ENCODE results near the gene ACSM5. TPM values are rescaled to one million over a fixed set of nuclear protein-coding genes. Genes with fewer than 3 reads are reported as not detected.
"Not testable (repeated sequence)": the region's sequence is repeated elsewhere in the genome, so short reads cannot be mapped to it uniquely, and the experiment has no call there.

The ACSM5 gene
- polyA plus RNA-seq, 1 donor = 0.48 TPM

DNA sequence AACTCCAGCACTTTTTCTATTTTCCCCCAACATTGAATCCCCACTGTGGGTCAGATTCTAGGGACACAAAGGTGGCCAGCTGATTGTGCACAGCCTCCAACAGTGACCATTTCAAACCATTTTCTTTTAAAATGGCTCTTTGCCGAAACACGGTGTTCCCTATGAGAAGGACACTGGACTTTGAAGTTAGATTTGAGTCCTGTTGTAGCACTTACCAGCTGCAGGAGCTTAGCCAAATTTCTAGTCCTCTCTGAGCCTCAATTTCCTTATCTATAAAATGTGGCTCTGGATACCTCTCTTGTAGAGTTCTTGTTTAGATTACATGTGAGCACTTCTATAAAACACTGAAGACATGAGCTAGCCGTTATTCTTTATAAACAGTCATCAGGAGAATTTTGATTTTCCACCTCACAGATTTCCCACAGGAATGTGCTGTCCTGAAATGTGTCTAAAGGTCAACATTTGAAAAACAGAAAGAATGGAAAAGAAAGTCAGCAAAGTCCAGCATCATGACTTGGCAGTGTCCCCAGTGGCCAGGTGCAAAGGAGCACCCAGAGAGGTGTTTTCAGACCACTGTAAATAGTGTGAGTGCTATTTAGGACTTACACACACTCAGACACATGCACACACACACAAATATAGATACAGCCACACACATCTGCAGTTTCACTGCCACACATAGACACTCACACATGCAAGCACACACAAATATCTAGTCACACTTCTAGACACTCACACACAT, 37.5 kb downstream of the ACSM5 start:
- not testable (repeated sequence) for DNase-seq; H3K9me3 ChIP-seq (ENCODE audit: control insufficient read depth, low read depth, low read length); H3K36me3 ChIP-seq (ENCODE audit: control insufficient read depth, insufficient read depth, low read length); H3K27me3 ChIP-seq (ENCODE audit: control insufficient read depth, insufficient read depth, low read length); H3K4me1 ChIP-seq (ENCODE audit: control insufficient read depth, insufficient read depth, low read length); H3K4me3 ChIP-seq (ENCODE audit: low read length); H3K27ac ChIP-seq (ENCODE audit: low read length)
- WGBS (ENCODE audit: insufficient coverage, low lambda C conversion rate) = no CpG with 5 or more reads among the region's 3 CpGs

DNA sequence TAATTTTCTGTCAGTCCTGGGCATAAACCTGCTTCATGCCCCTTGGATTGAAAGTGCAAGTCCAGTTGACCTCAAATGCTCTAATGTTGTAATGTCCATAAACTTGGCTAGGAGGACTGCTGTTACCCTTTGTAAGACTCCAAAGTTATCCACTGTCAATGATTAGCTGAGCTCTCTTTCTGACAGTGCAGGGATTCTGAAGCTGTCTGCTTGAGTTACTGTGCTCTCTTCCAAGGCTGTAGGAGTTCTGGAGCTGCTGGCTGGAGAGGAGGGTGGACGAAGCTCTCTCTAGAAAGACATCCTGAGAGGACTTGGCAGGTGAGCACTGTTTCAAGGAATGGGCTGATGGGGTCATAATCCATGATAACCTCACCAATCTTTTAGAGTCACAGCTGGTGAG, 42.0 kb downstream of the ACSM5 start, which contains the start of gene ACSM2A:
ACSM2A (plus strand) TSS at position 158 of the 400 bp plus-strand sequence. CDS start 8,594 bp downstream, outside the sequence.
- WGBS (ENCODE audit: insufficient coverage, low lambda C conversion rate) = no CpG with 5 or more reads among the region's 1 CpG

GRCh38 chr16:20453633-20454032, 44.3 kb downstream of the ACSM5 start:
- WGBS (ENCODE audit: insufficient coverage, low lambda C conversion rate) = no CpG with 5 or more reads among the region's 5 CpGs
- H3K27ac ChIP-seq (ENCODE audit: low read length) = not testable (repeated sequence)

More for the DNA sequence above, 42.0 kb downstream of the ACSM5 start, which contains the start of gene ACSM2A:
- not testable (repeated sequence) for H3K27ac ChIP-seq (ENCODE audit: low read length); H3K27me3 ChIP-seq (ENCODE audit: control insufficient read depth, insufficient read depth, low read length); DNase-seq; H3K4me3 ChIP-seq (ENCODE audit: low read length); H3K4me1 ChIP-seq (ENCODE audit: control insufficient read depth, insufficient read depth, low read length); H3K9me3 ChIP-seq (ENCODE audit: control insufficient read depth, low read depth, low read length); H3K36me3 ChIP-seq (ENCODE audit: control insufficient read depth, insufficient read depth, low read length)

GRCh38 chr16:20459227-20459626, 49.9 kb downstream of the ACSM5 start:
- H3K9me3 ChIP-seq (ENCODE audit: control insufficient read depth, low read depth, low read length); H3K4me1 ChIP-seq (ENCODE audit: control insufficient read depth, insufficient read depth, low read length); H3K4me3 ChIP-seq (ENCODE audit: low read length); H3K36me3 ChIP-seq (ENCODE audit: control insufficient read depth, insufficient read depth, low read length); H3K27ac ChIP-seq (ENCODE audit: low read length); DNase-seq; H3K27me3 ChIP-seq (ENCODE audit: control insufficient read depth, insufficient read depth, low read length): not testable (repeated sequence)
- WGBS (ENCODE audit: insufficient coverage, low lambda C conversion rate) = no CpG with 5 or more reads among the region's 2 CpGs

More at GRCh38 chr16:20453633-20454032, 44.3 kb downstream of the ACSM5 start:
- H3K4me1 ChIP-seq (ENCODE audit: control insufficient read depth, insufficient read depth, low read length); H3K9me3 ChIP-seq (ENCODE audit: control insufficient read depth, low read depth, low read length); H3K4me3 ChIP-seq (ENCODE audit: low read length); DNase-seq; H3K36me3 ChIP-seq (ENCODE audit: control insufficient read depth, insufficient read depth, low read length); H3K27me3 ChIP-seq (ENCODE audit: control insufficient read depth, insufficient read depth, low read length): not testable (repeated sequence)

DNA sequence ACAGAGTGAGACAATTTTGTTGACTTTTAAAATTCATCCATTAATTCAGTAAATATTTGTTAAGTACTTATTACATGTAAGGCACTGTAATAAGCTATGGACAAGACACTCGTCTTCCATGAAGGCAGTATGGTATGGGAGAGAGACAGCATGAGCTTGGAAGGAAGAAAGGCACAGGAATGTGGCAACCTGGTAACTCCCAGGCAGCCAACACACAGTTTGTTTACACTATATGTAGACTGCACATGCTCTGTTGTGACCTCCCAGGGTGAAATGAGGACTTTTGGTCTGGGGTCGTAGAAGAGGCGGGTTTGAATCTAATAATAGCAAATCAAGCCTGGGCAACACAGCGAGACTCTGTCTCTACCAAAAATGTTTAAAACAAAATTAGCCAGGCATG, 51.0 kb downstream of the ACSM5 start:
- H3K9me3 ChIP-seq (ENCODE audit: control insufficient read depth, low read depth, low read length); H3K4me1 ChIP-seq (ENCODE audit: control insufficient read depth, insufficient read depth, low read length): not testable (repeated sequence)
- no CpG with 5 or more reads among the region's 4 CpGs for whole genome bisulfite sequencing (ENCODE audit: insufficient coverage, low lambda C conversion rate)

DNA sequence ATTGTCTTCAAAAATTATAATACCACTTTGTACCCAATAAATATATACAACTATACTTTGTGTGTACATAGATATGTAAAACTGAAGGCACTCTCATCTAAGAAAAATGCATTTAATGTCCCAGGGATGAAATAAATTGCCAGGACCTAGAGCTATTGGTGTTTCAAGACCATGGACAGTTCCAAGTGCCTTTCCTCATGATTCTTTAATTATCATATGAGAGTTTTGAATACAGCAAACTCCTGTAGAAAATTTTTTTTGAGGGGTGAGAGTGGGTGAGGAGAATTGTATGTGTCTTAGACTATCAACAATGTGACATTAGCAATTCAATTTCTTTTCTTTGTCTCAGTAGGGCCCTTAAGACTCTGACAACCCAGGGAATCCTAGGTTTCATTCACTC, 59.6 kb downstream of the ACSM5 start:
- H3K27me3 ChIP-seq (ENCODE audit: control insufficient read depth, insufficient read depth, low read length); H3K27ac ChIP-seq (ENCODE audit: low read length); H3K36me3 ChIP-seq (ENCODE audit: control insufficient read depth, insufficient read depth, low read length); DNase-seq; H3K9me3 ChIP-seq (ENCODE audit: control insufficient read depth, low read depth, low read length); H3K4me3 ChIP-seq (ENCODE audit: low read length); H3K4me1 ChIP-seq (ENCODE audit: control insufficient read depth, insufficient read depth, low read length): not testable (repeated sequence)

More for the DNA sequence above, 51.0 kb downstream of the ACSM5 start:
- H3K4me3 ChIP-seq (ENCODE audit: low read length); H3K27ac ChIP-seq (ENCODE audit: low read length); DNase-seq; H3K36me3 ChIP-seq (ENCODE audit: control insufficient read depth, insufficient read depth, low read length); H3K27me3 ChIP-seq (ENCODE audit: control insufficient read depth, insufficient read depth, low read length): not testable (repeated sequence)

GRCh38 chr16:20469930-20470329, 60.6 kb downstream of the ACSM5 start:
- not testable (repeated sequence) for H3K27me3 ChIP-seq (ENCODE audit: control insufficient read depth, insufficient read depth, low read length); H3K4me3 ChIP-seq (ENCODE audit: low read length); DNase-seq; H3K36me3 ChIP-seq (ENCODE audit: control insufficient read depth, insufficient read depth, low read length); H3K9me3 ChIP-seq (ENCODE audit: control insufficient read depth, low read depth, low read length); H3K4me1 ChIP-seq (ENCODE audit: control insufficient read depth, insufficient read depth, low read length); H3K27ac ChIP-seq (ENCODE audit: low read length)
- no CpG with 5 or more reads among the region's 2 CpGs for WGBS (ENCODE audit: insufficient coverage, low lambda C conversion rate)

DNA sequence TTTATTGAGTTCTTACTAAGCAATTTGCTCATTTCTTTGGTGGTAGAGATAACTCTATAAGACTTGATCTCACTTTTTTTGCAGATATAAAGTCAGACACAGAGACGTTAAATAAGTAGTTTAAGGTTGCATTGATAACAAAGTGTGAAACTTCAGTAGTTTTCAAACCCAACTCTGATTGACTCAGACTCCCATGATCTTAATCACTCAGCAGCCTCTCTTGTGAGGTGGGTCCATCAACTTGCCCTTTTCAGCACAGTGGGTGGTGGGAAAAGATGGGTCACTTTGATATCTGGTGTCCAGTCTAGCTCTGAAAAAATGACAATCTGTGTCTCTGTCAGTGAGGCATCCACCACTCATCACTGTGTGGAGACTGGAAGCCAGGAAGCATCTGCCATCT, 61.4 kb downstream of the ACSM5 start:
- not testable (repeated sequence) for H3K4me3 ChIP-seq (ENCODE audit: low read length); H3K36me3 ChIP-seq (ENCODE audit: control insufficient read depth, insufficient read depth, low read length); H3K9me3 ChIP-seq (ENCODE audit: control insufficient read depth, low read depth, low read length); H3K4me1 ChIP-seq (ENCODE audit: control insufficient read depth, insufficient read depth, low read length); DNase-seq; H3K27me3 ChIP-seq (ENCODE audit: control insufficient read depth, insufficient read depth, low read length); H3K27ac ChIP-seq (ENCODE audit: low read length)
- WGBS (ENCODE audit: insufficient coverage, low lambda C conversion rate) = 75% methylated on average over 1 of the region's 1 CpG

DNA sequence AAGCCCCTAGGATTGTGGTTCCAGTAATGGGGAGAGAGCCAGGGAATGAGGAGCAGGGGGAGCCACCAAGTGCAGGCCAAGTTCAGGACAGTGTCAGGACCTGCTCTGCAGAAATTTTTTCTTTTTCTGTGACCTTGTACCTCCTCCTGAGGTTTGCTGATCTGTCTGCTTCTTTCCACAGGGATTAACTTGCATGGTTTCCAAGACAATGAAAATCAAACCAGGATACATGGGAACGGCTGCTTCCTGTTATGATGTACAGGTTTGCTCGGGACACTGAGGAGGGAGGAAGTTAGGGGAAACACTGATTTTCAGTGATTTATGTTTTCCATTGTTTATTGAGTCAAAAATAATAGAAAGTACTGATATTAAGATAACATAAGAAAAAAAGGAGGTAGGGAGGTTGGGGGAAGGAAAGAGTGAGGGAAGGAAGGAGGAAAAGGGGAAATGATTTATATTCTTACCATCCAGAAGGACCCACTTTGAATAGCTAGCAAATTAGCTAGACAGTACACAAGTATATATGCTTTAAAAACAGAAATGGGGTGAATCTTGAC, 67.9 kb downstream of the ACSM5 start:
- not testable (repeated sequence) for H3K4me3 ChIP-seq (ENCODE audit: low read length); H3K27me3 ChIP-seq (ENCODE audit: control insufficient read depth, insufficient read depth, low read length); DNase-seq; H3K36me3 ChIP-seq (ENCODE audit: control insufficient read depth, insufficient read depth, low read length); H3K27ac ChIP-seq (ENCODE audit: low read length); H3K9me3 ChIP-seq (ENCODE audit: control insufficient read depth, low read depth, low read length); H3K4me1 ChIP-seq (ENCODE audit: control insufficient read depth, insufficient read depth, low read length)
- no CpG with 5 or more reads among the region's 2 CpGs for WGBS (ENCODE audit: insufficient coverage, low lambda C conversion rate)

DNA sequence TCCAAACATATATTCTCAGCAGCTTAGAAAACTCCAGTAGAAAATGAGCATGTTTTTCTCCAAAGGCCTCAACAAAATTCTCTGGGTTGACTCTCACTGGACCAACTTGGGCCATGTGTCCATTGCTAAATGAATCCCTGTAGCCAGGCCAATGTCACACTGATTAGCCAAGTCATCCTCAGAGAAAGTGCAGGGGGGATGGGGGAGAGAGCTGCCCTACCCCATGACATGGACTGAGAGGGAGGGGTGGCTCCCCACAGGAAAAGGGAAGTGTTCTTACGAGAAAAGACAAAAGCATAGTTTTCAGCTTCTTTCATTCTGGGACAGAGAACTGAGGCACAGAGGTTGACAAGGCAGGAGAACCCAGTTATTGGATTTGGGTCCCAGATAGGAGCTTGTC, 74.7 kb downstream of the ACSM5 start:
- DNase-seq; H3K27me3 ChIP-seq (ENCODE audit: control insufficient read depth, insufficient read depth, low read length); H3K4me3 ChIP-seq (ENCODE audit: low read length); H3K4me1 ChIP-seq (ENCODE audit: control insufficient read depth, insufficient read depth, low read length); H3K36me3 ChIP-seq (ENCODE audit: control insufficient read depth, insufficient read depth, low read length); H3K9me3 ChIP-seq (ENCODE audit: control insufficient read depth, low read depth, low read length): not testable (repeated sequence)
- WGBS (ENCODE audit: insufficient coverage, low lambda C conversion rate) = no CpG with 5 or more reads among the region's 1 CpG
- H3K27ac ChIP-seq (ENCODE audit: low read length) = peak overlapping the region; percentile 58

- H3K36me3 ChIP-seq (ENCODE audit: control insufficient read depth, insufficient read depth, low read length) = no peaks in the 10 kb centered on the region
- WGBS (ENCODE audit: insufficient coverage, low lambda C conversion rate) = no CpG with 5 or more reads among the region's 1 CpG
- peaks cover 7% of the 10 kb centered on the region for H3K4me1 ChIP-seq (ENCODE audit: control insufficient read depth, insufficient read depth, low read length)
- peak overlapping the region; percentile 66 for H3K27ac ChIP-seq (ENCODE audit: low read length)
- DNase-seq = peak; percentile 49 to 75
- no peaks in the 10 kb centered on the region for H3K9me3 ChIP-seq (ENCODE audit: control insufficient read depth, low read depth, low read length)
- no peak overlapping the region for H3K4me3 ChIP-seq (ENCODE audit: low read length)
- H3K27me3 ChIP-seq (ENCODE audit: control insufficient read depth, insufficient read depth, low read length) = no peaks in the 10 kb centered on the region
Measured at GRCh38 chr16:20484726-20485125, 75.4 kb downstream of the ACSM5 start.
